Measurements from ENCODE around the gene SLC25A21. TPM values are rescaled to one million over a fixed set of nuclear protein-coding genes. Genes with fewer than 3 reads are reported as not detected.

The SLC25A21 gene
- polyA plus RNA-seq, 6 donors from 2014 or later = not detected

DNA sequence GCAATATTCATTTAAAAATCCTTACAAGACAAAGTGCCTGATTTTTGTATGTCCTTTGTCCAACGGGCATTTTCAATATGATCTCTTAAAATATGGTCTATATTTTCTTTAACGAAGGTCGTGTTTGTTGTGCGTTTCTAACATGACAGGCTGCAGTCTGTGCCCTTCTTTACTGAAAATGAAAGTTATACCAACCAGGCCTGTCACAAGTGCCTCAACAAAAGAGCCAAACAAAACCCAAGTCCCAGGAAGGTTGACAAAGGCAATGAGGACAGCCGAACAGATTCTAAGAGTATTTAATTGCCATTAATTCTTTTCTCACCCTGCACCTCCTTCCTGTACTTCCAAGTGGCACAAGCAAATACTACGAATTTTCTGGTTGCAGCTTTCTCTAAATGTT lies 496.8 kb downstream of the SLC25A21 start:
- no peaks in the 10 kb centered on the region for H3K36me3 Mint-ChIP-seq
- DNase-seq (no peak), ATAC-seq (ENCODE audit: low read depth in 2 of 2) (no peak)
- peaks cover 19 to 35% (median 29%) of the 10 kb centered on the region in 3 donors for H3K27me3 Mint-ChIP-seq
- H3K4me1 Mint-ChIP-seq = no peaks in the 10 kb centered on the region
- no peak overlapping the region for H3K27ac Mint-ChIP-seq
- peaks cover 0 to 8% (median 0%) of the 10 kb centered on the region in 7 donors for H3K9me3 Mint-ChIP-seq
- H3K4me3 Mint-ChIP-seq = no peak overlapping the region

DNA sequence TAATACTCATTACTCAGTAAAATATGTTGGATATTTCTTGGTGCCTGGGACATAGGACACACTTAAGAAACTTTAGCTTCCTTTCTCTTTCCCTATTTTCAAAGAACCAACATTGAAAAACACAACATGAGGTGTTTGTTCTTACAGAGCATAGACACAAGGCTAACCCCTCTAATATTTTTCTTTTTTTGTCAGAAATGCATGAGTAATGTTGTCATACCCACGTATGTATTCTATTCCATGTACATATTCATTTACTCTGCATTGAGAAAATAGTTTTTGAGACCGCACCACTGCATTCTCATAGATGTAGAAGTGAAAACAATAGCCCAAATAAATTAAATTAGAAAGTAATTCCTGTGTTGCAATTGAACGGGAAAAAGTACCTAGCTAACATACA lies 497.7 kb downstream of the SLC25A21 start:
- H3K9me3 Mint-ChIP-seq = peaks cover 0 to 8% (median 0%) of the 10 kb centered on the region in 7 donors
- DNase-seq (no peak), ATAC-seq (ENCODE audit: low read depth in 2 of 2) (no peak)
- peaks cover 19 to 35% (median 29%) of the 10 kb centered on the region in 3 donors for H3K27me3 Mint-ChIP-seq
- no peak overlapping the region for H3K27ac Mint-ChIP-seq
- no peak overlapping the region for H3K4me3 Mint-ChIP-seq
- no peaks in the 10 kb centered on the region for H3K36me3 Mint-ChIP-seq
- H3K4me1 Mint-ChIP-seq = no peaks in the 10 kb centered on the region

DNA sequence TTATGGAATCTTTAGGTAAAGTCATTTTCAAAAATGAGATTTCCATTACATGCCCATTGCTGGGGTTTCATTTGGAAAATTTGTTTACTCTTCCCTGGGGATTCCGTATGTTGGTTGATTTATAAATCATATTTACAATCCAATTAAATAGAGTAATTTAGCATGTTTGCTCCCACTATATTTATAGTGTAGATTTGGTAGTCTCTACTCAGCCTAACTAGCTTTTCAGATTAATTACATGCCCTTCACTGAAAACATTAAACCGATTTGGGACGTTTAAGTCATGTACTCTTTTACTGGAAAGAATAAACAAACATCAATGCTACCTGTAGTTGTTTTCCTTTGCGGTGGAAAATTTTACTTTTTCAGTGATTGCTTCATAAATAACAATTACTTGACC lies 500.3 kb downstream of the SLC25A21 start:
- H3K4me1 Mint-ChIP-seq = no peaks in the 10 kb centered on the region
- H3K36me3 Mint-ChIP-seq = peaks cover 0 to 10% of the 10 kb centered on the region in 2 donors
- DNase-seq (no peak), ATAC-seq (ENCODE audit: low read depth in 2 of 2) (no peak)
- no peak overlapping the region for H3K27ac Mint-ChIP-seq
- H3K9me3 Mint-ChIP-seq = peaks cover 0 to 12% (median 2%) of the 10 kb centered on the region in 7 donors
- H3K27me3 Mint-ChIP-seq = peaks cover 19 to 37% (median 33%) of the 10 kb centered on the region in 3 donors
- H3K4me3 Mint-ChIP-seq = no peak overlapping the region

DNA sequence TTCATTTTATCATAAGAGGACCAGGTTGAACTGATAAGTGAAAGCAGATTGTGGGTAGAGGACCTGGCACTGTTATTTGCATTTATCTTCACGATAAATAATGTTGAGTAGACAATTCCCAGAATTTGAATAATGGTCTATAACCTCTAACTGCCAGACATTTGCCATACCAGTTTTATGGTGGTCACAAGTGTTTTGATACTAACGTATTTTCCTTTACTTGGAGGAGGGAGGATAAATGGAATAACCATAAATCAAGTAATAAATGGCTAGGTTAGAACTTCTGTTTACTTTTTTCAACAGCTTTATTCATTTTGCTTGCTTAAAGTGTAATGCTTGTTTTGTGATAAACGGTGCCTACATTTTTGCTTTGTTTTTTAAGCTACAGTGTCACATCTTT lies 501.3 kb downstream of the SLC25A21 start:
- Mint-ChIP-seq H3K36me3 (peaks cover 0 to 10% of the 10 kb centered on the region in 2 donors), H3K9me3 (peaks cover 0 to 10% (median 2%) of the 10 kb centered on the region in 7 donors), H3K4me3 (no peak overlapping the region), H3K4me1 (no peaks in the 10 kb centered on the region), H3K27me3 (peaks cover 19 to 32% (median 30%) of the 10 kb centered on the region in 3 donors), H3K27ac (no peak overlapping the region)
- ATAC-seq (ENCODE audit: low read depth in 2 of 2) (no peak), DNase-seq (no peak)

DNA sequence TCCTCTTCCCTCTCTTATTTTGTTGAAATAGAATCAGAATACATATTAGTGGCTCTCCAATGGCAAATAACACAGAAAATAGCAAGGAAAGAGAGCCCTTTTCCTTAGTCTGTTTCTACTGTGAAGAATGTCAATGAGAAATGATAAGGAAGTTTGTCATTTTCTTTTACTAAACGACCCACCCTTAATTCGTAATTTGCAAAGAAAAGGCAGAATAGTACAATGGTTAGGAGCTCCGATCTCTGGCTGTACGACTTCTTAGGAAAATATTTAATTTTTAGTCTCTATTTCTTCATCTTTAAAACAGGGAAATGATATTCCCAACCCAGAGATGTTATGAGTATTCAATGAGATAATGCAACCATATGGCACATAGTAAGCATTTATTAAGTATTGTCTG lies 504.7 kb downstream of the SLC25A21 start:
- H3K27ac Mint-ChIP-seq = no peak overlapping the region

DNA sequence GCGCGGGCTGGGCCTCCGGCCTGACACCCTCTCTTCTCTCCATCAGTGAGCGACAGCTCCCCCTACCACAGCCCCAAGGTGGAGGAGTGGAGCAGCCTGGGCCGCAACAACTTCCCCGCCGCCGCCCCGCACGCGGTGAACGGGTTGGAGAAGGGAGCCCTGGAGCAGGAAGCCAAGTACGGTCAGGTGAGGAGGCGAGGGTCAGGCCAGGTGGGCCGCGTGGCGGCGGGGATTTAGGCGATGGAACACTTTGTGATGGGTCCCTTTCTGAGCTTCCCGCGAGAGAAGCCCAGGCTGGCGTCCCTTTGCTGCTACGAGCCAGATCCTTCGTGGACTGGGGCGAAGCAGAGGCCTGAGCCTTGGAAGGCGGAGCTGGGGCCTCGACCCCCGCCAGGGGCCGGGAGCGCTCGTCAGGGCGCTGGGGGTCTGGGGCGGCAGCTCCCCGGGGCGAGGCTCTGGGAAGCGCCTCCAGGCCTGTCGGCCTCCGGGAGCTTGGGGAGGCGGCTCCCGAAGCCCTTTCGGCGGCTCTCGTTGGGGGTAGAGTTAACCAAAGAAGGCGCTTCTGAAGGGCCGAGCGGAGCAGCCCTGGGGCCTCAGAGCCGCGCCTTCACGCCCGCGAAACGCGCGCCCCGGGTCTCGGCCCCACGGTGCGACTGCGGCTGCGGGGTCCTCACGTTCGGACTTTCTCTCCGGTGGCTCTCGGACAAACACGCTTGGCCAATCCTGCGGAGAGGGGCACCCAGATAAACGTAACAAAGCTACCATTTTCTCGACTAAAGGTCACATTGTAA lies 505.8 kb downstream of the SLC25A21 start:
- Mint-ChIP-seq H3K27ac (no peak overlapping the region), H3K4me1 (peaks cover 9 to 28% (median 14%) of the 10 kb centered on the region in 3 donors), H3K36me3 (peaks cover 0 to 36% of the 10 kb centered on the region in 2 donors), H3K4me3 (no peak overlapping the region), H3K27me3 (peaks cover 44 to 58% (median 56%) of the 10 kb centered on the region in 3 donors), H3K9me3 (peaks cover 0 to 19% (median 3%) of the 10 kb centered on the region in 7 donors)
- no peak for DNase-seq
- no peak for ATAC-seq (ENCODE audit: low read depth in 2 of 2)

More for the DNA sequence above, 504.7 kb downstream of the SLC25A21 start:
- peaks cover 0 to 29% of the 10 kb centered on the region in 2 donors for H3K36me3 Mint-ChIP-seq
- ATAC-seq (ENCODE audit: low read depth in 2 of 2) (no peak), DNase-seq (no peak)
- H3K9me3 Mint-ChIP-seq = peaks cover 0 to 22% (median 3%) of the 10 kb centered on the region in 7 donors
- H3K27me3 Mint-ChIP-seq = peaks cover 37 to 48% (median 46%) of the 10 kb centered on the region in 3 donors
- H3K4me3 Mint-ChIP-seq = no peak overlapping the region
- peaks cover 3 to 18% (median 5%) of the 10 kb centered on the region in 3 donors for H3K4me1 Mint-ChIP-seq

DNA sequence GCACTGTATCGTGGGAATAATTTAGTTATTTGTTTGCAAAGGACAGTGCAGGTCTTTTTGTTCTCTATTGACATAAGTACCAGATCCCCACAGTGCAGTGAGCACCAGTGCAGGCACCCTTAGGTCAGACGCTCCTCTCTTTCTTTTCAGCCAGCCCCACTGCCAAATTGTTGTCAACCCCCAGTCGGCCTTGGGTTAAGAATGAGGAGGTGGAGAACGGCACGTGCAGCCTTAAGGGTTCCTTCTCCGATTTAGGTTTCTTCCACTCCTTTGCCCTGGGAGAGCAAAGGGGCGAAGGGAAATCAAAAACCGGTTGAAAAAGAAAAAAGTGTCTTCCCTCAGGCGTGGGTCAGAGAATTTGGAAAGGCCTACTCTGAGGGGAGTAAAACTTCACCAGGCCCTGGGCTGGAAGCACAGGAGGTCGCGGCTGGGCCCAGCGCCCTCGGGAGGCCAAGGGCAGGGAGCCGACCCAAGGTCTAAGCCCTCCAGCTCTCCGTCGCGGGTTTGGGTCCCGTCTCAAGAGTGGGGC lies 506.5 kb downstream of the SLC25A21 start:
- ATAC-seq (ENCODE audit: low read depth in 2 of 2) (no peak), DNase-seq (no peak)
- Mint-ChIP-seq H3K27ac (no peak overlapping the region), H3K9me3 (peaks cover 0 to 20% (median 3%) of the 10 kb centered on the region in 7 donors), H3K4me3 (peak overlapping the region in 1 of 8 donors; percentile 21), H3K27me3 (peaks cover 44 to 65% (median 63%) of the 10 kb centered on the region in 3 donors), H3K4me1 (peaks cover 9 to 33% (median 20%) of the 10 kb centered on the region in 3 donors), H3K36me3 (peaks cover 4 to 36% of the 10 kb centered on the region in 2 donors)

DNA sequence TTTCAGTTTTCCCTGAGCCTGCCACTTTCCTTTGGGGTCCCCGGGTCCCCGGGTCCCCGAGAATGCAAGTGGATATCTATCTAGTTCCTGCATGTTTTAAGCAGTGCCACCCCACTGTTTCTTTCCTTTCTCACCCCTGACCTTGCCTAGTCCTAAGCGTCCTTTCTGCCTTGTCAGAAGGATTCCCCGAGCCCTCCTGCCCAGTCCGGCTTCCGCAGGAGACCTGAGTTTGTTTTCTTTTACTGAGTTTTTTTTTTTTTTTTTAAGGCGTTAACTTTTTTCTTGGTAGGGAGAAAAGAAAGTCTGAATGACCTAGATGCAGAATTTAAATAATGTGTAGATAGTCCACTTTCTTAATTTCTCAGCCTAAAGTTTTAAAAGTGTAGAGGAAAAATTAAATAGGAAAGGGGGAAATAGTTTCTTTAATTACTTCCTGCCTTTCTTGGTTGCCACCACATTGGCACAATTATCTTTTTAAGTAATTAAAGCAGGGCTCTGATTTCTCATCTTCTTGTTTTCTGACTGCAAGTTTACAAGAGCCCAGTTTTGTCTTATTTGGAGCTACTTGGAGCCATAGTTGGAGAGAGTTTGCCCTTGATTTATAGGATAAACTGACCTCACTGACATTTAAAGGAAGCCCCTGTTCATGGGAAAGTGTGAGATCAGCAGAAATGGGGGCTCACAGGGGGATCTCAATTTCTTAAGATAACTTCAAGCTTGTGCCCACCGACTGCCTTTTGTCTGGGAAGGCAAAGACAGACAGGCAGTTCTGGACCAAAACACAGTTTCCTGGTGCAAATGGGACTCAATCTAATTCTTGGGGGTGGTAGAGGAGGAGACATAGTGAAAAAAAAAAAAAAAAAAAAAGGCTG lies 507.8 kb downstream of the SLC25A21 start:
- H3K27me3 Mint-ChIP-seq = peaks cover 56 to 79% (median 77%) of the 10 kb centered on the region in 3 donors
- peaks cover 4 to 36% of the 10 kb centered on the region in 2 donors for H3K36me3 Mint-ChIP-seq
- DNase-seq = no peak
- H3K9me3 Mint-ChIP-seq = peaks cover 0 to 26% (median 3%) of the 10 kb centered on the region in 7 donors
- H3K4me3 Mint-ChIP-seq = peak overlapping the region in 1 of 8 donors; percentile 16
- peaks cover 13 to 33% (median 20%) of the 10 kb centered on the region in 3 donors for H3K4me1 Mint-ChIP-seq
- no peak overlapping the region for H3K27ac Mint-ChIP-seq
- ATAC-seq (ENCODE audit: low read depth in 2 of 2) = no peak

DNA sequence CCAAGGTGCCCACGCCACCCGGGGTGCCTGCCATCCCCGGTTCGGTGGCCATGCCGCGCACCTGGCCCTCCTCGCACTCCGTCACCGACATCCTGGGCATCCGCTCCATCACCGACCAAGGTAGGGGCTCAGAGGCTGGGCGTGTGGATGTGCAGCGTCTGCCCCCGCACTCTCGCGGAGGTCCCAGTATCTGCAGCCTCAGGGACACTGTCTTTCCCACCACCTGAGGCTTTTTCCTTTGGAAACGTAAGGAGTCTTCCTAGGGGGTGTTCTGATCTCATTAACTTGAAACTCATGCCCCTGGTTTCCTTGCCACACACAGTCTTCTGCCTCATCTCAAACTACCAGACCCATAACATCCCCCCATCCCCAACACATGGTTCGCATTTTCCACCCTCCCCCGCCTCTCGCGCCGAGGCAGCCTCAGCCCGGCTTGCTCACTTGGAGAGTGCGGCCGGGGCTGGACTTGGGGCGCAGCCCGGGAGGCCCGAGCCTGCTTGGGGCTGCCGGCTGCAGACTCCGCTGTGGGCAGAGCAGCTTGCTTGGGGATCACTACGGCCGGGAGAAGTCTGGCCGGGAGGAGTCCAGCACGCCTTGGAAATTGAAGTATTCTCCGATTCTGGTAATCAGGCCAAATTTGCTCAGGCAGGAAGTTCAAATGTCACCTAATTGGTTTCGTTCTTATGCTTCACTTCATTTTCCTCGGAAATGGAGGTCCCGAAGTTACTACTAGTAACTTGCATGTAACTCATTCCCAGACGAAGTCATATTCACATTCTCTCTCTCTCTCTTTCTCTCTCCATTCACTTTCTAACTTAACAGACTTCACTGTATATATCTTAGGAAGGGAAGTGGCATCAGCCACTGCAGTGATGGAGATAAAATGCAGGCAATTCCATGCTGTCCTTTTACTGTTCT lies 508.7 kb downstream of the SLC25A21 start:
- peaks cover 0 to 26% (median 3%) of the 10 kb centered on the region in 7 donors for H3K9me3 Mint-ChIP-seq
- DNase-seq (no peak), ATAC-seq (ENCODE audit: low read depth in 2 of 2) (no peak)
- peaks cover 18 to 33% (median 24%) of the 10 kb centered on the region in 3 donors for H3K4me1 Mint-ChIP-seq
- peaks cover 8 to 44% of the 10 kb centered on the region in 2 donors for H3K36me3 Mint-ChIP-seq
- no peak overlapping the region for H3K27ac Mint-ChIP-seq
- H3K27me3 Mint-ChIP-seq = peaks cover 64 to 88% (median 86%) of the 10 kb centered on the region in 3 donors
- peak overlapping the region in 6 of 8 donors; percentile 20 to 84 (median 48) for H3K4me3 Mint-ChIP-seq

DNA sequence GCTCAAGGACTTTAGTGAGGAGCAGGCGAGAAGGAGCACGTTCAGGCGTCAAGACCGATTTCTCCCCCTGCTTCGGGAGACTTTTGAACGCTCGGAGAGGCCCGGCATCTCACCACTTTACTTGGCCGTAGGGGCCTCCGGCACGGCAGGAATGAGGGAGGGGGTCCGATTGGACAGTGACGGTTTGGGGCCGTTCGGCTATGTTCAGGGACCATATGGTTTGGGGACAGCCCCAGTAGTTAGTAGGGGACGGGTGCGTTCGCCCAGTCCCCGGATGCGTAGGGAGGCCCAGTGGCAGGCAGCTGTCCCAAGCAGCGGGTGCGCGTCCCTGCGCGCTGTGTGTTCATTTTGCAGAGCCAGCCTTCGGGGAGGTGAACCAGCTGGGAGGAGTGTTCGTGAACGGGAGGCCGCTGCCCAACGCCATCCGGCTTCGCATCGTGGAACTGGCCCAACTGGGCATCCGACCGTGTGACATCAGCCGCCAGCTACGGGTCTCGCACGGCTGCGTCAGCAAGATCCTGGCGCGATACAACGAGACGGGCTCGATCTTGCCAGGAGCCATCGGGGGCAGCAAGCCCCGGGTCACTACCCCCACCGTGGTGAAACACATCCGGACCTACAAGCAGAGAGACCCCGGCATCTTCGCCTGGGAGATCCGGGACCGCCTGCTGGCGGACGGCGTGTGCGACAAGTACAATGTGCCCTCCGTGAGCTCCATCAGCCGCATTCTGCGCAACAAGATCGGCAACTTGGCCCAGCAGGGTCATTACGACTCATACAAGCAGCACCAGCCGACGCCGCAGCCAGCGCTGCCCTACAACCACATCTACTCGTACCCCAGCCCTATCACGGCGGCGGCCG lies 509.6 kb downstream of the SLC25A21 start:
- Mint-ChIP-seq H3K27ac (peak overlapping the region in 1 of 6 donors; percentile 92), H3K27me3 (peaks cover 61 to 96% (median 83%) of the 10 kb centered on the region in 3 donors), H3K4me1 (peaks cover 18 to 33% (median 25%) of the 10 kb centered on the region in 3 donors), H3K36me3 (peaks cover 8 to 40% of the 10 kb centered on the region in 2 donors), H3K9me3 (peaks cover 0 to 23% (median 3%) of the 10 kb centered on the region in 7 donors), H3K4me3 (peak overlapping the region in 3 of 8 donors; percentile 47 to 72 (median 51))
- DNase-seq (no peak), ATAC-seq (ENCODE audit: low read depth in 2 of 2) (no peak)

DNA sequence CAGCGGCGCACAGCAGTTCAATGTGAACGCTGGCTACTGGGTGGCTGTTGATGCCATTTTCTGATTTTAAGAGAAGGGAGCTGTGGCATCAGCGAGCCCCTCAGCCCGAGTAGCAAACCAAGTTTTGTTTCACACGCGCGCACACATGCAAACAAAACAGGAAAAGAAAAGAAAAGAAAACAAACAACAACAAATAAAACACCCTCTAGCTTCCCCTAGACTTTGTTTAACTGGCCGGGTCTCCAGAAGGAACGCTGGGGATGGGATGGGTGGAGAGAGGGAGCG lies 510.2 kb downstream of the SLC25A21 start:
- Mint-ChIP-seq H3K27ac (no peak overlapping the region), H3K27me3 (peaks cover 59 to 96% (median 78%) of the 10 kb centered on the region in 3 donors), H3K36me3 (peaks cover 8 to 34% of the 10 kb centered on the region in 2 donors), H3K4me1 (peaks cover 20 to 33% (median 25%) of the 10 kb centered on the region in 3 donors), H3K4me3 (peak overlapping the region in 2 of 8 donors; percentile 47 to 72), H3K9me3 (peaks cover 0 to 18% (median 3%) of the 10 kb centered on the region in 7 donors)
- ATAC-seq (ENCODE audit: low read depth in 2 of 2) (no peak), DNase-seq (no peak)

All from naive B cell (primary cell).